ENCODE data around the gene GAS7.

GAS7 gene

DNA sequence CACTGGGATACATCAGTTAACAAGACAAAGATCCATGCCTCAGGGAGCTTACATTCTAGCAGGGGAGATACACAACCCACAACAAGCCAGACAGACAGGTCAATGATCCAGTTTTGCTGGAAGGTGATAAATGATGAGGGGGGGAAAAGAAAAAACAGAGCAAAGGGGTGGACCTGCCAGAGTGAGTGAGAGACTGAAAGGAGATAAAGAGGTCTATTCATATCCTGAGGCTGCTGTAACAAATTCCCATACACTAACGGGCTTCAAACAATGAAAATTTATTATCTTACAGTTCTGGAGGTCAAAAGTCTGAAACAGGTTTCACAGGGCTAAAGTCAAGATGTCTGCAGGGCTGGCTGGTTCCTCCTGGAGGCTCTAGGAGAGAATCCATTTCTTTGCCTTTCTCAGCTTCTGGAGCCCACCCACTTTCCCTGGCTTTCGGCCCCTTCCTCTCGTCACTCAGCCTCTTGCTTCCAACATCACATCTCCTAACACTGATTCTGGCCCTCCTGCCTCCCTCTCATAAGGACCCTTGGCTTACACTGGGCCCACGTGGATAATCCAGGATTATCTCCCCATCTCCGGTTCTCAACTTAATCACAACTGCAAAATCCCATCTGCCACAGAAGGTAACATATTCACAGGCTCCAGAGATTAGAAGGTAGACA, 81.5 kb downstream of the GAS7 start:
- peak overlapping the region; percentile 48 for H3K27ac ChIP-seq (replicated peaks)
- no peak overlapping the region for H3K4me3 ChIP-seq (replicated peaks; ENCODE audit: insufficient read depth, low read length)
- no peak for DNase-seq (ENCODE audit: low read depth in 1 of 2, low spot score in 1 of 2)
- TF ChIP-seq POLR2AphosphoS5 (IDR thresholded peaks at IDR 0.05; ENCODE audit: low read depth) (no peak), GABPA (IDR thresholded peaks at IDR 0.05; ENCODE audit: low read depth) (no peak)
- TF ChIP-seq, protein P1, sequence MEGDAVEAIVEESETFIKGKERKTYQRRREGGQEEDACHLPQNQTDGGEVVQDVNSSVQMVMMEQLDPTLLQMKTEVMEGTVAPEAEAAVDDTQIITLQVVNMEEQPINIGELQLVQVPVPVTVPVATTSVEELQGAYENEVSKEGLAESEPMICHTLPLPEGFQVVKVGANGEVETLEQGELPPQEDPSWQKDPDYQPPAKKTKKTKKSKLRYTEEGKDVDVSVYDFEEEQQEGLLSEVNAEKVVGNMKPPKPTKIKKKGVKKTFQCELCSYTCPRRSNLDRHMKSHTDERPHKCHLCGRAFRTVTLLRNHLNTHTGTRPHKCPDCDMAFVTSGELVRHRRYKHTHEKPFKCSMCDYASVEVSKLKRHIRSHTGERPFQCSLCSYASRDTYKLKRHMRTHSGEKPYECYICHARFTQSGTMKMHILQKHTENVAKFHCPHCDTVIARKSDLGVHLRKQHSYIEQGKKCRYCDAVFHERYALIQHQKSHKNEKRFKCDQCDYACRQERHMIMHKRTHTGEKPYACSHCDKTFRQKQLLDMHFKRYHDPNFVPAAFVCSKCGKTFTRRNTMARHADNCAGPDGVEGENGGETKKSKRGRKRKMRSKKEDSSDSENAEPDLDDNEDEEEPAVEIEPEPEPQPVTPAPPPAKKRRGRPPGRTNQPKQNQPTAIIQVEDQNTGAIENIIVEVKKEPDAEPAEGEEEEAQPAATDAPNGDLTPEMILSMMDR (IDR thresholded peaks at IDR 0.05; ENCODE audit: insufficient read depth, low read length) = no peak
- H3K27me3 ChIP-seq (ENCODE audit: insufficient read depth, poor library complexity, severe bottlenecking) = no peaks in the 10 kb centered on the region

DNA sequence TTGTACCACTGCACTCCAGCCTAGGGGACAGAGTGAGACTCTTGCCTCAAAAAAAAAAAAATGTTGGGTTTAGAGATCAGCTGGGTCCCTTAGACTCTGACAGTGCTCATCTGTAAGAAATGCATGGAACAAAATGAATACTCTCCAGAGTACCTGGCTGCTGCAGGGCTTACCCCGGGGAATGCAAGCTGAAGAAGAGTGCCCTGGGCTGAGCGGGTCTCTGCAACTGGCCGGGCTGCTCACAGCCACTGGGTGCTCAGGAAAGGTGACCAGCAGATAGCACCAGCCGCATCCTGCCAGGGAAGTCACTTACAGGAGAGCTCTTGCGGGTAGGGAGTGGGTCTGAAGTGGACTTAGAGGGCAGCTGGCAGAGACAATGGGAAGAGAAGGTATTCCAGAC, 82.1 kb downstream of the GAS7 start:
- TF ChIP-seq, protein P1 (IDR thresholded peaks at IDR 0.05; ENCODE audit: insufficient read depth, low read length) = no peak
- TF ChIP-seq, protein P2, sequence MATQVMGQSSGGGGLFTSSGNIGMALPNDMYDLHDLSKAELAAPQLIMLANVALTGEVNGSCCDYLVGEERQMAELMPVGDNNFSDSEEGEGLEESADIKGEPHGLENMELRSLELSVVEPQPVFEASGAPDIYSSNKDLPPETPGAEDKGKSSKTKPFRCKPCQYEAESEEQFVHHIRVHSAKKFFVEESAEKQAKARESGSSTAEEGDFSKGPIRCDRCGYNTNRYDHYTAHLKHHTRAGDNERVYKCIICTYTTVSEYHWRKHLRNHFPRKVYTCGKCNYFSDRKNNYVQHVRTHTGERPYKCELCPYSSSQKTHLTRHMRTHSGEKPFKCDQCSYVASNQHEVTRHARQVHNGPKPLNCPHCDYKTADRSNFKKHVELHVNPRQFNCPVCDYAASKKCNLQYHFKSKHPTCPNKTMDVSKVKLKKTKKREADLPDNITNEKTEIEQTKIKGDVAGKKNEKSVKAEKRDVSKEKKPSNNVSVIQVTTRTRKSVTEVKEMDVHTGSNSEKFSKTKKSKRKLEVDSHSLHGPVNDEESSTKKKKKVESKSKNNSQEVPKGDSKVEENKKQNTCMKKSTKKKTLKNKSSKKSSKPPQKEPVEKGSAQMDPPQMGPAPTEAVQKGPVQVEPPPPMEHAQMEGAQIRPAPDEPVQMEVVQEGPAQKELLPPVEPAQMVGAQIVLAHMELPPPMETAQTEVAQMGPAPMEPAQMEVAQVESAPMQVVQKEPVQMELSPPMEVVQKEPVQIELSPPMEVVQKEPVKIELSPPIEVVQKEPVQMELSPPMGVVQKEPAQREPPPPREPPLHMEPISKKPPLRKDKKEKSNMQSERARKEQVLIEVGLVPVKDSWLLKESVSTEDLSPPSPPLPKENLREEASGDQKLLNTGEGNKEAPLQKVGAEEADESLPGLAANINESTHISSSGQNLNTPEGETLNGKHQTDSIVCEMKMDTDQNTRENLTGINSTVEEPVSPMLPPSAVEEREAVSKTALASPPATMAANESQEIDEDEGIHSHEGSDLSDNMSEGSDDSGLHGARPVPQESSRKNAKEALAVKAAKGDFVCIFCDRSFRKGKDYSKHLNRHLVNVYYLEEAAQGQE (IDR thresholded peaks at IDR 0.05; ENCODE audit: insufficient replicate concordance, low read depth) = no peak
- no peak for TF ChIP-seq GABPA (IDR thresholded peaks at IDR 0.05; ENCODE audit: low read depth)
- TF ChIP-seq SPI1 (IDR thresholded peaks at IDR 0.05; ENCODE audit: borderline replicate concordance, low read depth) = no peak
- Histone ChIP-seq H3K4me3 (replicated peaks; ENCODE audit: insufficient read depth, low read length) (no peak overlapping the region), H3K27ac (replicated peaks) (peak overlapping the region; percentile 80), H3K27me3 (ENCODE audit: insufficient read depth, poor library complexity, severe bottlenecking) (no peaks in the 10 kb centered on the region)
- DNase-seq (ENCODE audit: low read depth in 1 of 2, low spot score in 1 of 2) = no peak

DNA sequence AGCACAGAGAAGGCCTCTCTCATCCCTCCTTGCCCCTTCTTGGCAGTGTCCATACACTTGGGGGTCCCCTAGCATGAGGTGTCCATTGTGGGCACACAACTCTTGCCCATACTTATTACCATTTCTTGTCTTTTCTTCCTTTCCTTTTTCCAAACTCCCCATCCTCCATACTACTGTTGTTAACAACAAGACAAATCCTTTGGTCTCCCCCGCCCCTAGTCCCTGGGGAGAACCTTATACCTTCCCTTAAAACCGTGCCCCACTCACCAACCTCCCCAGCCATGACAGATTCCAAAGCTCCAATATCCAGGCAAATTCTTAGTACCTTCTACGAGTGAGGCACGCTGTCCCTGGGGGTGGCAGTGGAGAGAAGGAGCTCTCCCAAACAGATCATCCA, 82.9 kb downstream of the GAS7 start:
- no peak for TF ChIP-seq POLR2AphosphoS5 (IDR thresholded peaks at IDR 0.05; ENCODE audit: low read depth)
- TF ChIP-seq, protein P2 (IDR thresholded peaks at IDR 0.05; ENCODE audit: insufficient replicate concordance, low read depth) = no peak
- TF ChIP-seq, protein P1 (IDR thresholded peaks at IDR 0.05; ENCODE audit: insufficient read depth, low read length) = no peak
- TF ChIP-seq GABPA (IDR thresholded peaks at IDR 0.05; ENCODE audit: low read depth) = no peak
- no peak for TF ChIP-seq SPI1 (IDR thresholded peaks at IDR 0.05; ENCODE audit: borderline replicate concordance, low read depth)

More for the DNA sequence above, 82.9 kb downstream of the GAS7 start:
- H3K27ac ChIP-seq (replicated peaks) = peak overlapping the region; percentile 80
- H3K4me3 ChIP-seq (replicated peaks; ENCODE audit: insufficient read depth, low read length) = no peak overlapping the region
- no peaks in the 10 kb centered on the region for H3K27me3 ChIP-seq (ENCODE audit: insufficient read depth, poor library complexity, severe bottlenecking)
- DNase-seq (ENCODE audit: low read depth in 1 of 2, low spot score in 1 of 2) = no peak
